Stimulated activated CD4-positive, alpha-beta T cell treated with anti-CD3 and anti-CD28 coated beads, Interleukin-12 subunit alpha, Interleukin-12 subunit beta, amount 100 ng/mL, for 24 hours (primary cell): ENCODE results near the gene GJA1.
"Not testable (repeated sequence)": the region's sequence is repeated elsewhere in the genome, so short reads cannot be mapped to it uniquely, and the experiment has no call there.

ENCODE experiments used
- DNase-seq, 2 experiments: peaks; one replicate each; pipeline ENCODE4 v3.0.0-alpha.2; 2020; ENCODE audit warnings: low read depth in 2 of 2

Gene GJA1

DNA sequence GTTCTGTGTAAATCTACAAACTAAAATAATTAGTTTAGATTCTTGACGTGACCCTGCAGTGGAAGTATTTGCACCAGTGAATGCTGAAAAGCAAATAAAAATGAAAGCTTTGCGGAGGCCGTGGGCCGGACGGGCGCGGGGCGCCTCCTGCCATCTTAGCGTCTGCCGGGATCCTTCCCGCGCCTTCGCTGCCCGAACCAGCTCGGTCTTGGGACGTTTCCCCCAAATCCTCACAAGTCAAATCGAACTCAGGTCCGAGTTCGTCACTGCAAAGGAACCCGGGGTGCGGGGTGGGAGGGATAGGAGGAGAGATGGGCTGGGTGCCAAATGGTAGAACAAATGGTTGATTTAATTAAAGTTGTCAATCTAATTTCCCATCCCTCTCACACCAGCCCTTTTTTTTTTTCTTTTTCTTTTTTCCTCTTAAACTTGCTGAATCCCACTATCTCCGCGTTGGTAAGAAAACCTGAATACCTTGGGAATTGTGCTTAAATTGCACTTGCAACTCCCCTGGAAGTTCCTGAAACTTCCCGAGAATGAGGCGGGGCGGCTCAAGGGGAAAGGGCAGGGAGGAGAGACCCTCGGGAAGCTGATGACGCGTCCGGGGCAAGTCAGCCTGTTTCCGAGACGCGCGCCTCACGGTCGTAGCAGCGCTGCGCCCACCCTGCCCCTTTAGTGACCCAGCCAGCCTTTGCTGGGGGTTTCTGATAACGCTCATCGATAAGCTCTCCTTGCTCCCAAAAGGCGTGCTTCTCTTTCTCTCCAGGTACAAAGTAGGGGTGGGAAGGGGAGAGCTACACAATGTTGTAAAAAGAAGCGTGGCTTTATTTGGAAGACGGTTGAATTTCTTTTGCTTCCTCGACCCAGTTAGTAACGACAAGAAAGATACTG, 1.8 kb downstream of the GJA1 start:
- DNase-seq: peak in 1 of 2 experiments; percentile 17

DNA sequence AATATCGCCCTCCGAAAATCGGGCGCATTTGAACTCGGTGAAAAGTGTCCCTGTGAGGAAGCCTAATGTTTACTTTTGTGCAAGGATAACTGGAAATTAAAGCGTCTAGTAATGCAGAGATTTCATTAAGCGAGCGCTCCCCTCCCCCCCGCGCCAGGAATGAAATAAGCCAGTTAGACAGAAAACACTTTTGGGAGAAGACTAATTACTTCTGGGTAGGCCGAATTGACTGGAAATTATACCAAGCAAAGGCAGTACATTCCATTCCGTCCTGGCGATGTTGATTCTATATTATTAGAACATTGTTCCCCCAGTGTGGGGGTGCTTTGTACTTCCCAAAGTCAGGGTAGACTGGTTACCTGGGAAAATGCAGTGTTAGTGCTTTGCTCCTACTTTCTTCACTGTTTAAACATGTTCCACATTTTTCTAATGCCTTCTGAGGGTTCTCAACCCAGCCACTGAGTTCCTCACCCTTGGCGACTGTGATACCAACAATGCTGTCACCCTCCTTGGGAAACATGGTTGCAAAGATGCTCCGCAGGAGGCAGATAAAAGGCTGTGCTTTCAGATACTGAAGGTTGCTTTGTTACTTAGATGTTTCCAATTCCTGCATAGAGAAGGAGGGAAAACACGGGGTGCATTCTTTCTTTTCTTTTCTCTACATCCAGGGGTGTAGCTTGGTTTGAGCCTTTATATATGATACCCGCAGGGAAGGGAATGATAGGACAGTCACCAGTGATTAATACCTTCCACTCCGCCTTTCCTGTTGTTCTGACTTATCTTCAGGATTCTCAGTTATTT, 2.6 kb downstream of the GJA1 start:
- no peak for DNase-seq

DNA sequence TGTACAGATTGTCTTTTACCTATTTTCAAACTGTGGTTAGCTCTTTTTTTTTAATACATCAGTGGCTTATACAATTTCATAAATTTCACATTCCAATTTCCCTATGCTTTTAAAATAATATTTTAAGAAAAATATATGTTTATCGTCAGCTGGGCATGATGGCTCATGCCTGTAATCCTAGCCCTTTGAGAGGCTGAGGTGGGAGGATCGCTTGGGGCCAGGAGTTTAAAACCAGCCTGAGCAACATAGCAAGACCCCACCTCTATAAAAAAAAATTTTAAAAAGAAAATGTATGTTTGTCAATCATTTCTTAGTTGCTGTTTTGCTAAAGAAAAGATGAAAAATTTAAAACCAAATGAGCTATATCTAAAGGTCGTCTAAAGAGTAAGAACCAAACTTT, 3.4 kb downstream of the GJA1 start:
- no peak for DNase-seq

DNA sequence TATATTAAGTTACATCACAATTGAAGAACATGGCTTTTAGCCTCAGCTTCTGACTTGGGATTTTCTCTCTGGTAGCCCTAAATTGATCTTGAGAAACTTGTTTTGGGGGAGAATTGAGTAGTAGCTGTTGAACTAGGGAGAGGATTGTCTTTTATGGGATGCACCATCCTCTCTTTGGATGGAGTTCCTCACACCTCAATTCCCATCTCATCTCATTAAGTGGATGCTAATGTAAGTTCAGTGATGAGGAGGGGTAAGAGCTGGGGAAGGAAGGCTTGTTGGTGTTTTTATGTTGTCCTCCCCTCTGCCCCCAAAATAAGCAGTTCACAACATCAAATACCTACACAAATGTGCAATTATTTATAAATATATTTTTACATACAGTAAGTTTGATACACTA, 4.0 kb downstream of the GJA1 start:
- DNase-seq: no peak

DNA sequence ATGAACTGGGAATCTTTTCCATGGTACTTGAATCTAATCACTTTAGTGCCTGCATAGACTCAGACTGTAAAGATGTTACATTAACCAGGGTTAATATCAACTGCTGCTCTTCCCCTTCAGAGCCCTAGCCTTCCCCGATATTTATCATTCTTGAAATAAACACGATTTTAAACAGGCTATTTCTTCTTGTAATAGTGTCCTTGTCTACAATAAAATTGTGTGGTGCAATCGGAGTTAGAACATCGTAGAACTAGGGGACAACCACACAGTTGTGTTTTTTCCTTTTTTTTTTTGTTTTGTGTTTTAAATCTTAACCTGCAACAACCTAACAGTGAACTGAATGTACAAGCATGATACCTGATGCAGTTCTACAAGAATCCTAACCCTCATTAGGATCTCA, 4.5 kb downstream of the GJA1 start:
- DNase-seq: no peak

DNA sequence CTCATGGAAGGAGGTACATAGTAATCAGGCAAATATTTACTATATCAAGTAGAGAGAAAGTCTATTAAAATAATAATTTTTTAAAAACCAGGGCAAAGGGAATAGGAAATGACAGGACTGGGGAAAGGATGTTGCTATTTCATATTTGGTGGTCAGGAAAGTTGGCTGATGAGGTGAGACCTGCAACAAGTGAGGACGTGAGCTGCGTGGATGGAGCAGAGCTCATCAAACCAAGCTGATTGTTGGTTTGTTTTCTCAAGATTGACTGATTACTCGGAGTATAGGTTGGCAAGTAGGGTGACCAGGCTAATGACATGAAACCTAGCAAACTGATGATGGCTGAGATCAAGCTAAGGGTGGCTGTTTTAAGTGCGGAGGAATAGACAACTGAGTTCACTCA, 6.0 kb downstream of the GJA1 start:
- DNase-seq: no peak

DNA sequence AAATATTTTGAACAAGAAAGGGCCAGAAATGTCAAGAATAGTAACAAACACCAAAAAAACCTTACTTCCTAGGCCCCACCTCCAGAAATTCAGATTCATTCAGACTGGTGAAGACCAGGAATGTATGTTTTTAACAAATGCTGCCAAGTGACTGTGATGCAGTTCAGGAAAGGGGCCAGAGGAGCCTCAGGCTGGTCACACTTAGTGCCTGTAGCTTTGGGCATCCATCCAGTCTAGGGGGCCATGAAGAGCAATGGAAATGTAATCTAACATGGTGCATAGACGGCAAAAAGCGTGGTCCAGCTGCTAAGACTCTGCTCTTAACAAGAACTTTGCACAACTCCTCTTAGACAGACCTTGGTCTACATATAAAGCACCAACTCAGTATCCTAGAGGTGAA, 7.1 kb downstream of the GJA1 start:
- DNase-seq: no peak

DNA sequence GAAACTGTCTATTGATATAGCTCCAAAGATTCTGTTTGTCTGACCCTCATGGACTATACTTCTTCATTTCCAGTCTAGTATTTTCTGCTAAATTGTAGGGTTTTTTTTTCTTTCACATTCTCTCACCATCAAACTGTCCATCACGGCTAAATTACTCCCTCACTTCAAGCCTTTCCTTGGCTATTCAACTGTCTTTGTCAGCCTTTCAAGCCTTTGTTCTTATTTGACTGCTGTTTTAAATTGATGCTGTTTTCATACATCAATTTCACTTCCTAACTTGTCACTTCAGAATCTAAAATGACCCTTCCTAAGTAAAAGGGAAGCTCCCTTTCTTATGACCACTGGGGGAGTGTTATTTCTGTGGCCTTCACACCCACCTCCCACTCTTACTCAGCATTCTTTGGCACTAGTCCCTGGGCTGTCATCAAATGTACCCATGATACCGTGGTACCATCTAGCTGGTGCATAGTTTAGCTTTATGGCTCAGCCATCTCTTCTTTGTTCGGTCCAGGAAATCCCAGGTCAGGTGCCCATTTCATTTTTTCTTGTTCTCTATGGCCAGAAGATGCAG, 8.6 kb downstream of the GJA1 start:
- no peak for DNase-seq

DNA sequence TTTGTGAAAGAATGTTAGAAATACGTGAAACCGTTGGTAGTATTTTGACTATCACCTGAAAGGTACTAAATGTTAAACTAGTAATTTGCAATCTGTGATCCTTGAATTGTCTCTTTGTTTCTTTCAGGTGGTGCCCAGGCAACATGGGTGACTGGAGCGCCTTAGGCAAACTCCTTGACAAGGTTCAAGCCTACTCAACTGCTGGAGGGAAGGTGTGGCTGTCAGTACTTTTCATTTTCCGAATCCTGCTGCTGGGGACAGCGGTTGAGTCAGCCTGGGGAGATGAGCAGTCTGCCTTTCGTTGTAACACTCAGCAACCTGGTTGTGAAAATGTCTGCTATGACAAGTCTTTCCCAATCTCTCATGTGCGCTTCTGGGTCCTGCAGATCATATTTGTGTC, 11.3 kb downstream of the GJA1 start:
- not testable (repeated sequence) for DNase-seq

DNA sequence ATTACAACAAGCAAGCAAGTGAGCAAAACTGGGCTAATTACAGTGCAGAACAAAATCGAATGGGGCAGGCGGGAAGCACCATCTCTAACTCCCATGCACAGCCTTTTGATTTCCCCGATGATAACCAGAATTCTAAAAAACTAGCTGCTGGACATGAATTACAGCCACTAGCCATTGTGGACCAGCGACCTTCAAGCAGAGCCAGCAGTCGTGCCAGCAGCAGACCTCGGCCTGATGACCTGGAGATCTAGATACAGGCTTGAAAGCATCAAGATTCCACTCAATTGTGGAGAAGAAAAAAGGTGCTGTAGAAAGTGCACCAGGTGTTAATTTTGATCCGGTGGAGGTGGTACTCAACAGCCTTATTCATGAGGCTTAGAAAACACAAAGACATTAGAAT, 12.3 kb downstream of the GJA1 start:
- DNase-seq: not testable (repeated sequence)

DNA sequence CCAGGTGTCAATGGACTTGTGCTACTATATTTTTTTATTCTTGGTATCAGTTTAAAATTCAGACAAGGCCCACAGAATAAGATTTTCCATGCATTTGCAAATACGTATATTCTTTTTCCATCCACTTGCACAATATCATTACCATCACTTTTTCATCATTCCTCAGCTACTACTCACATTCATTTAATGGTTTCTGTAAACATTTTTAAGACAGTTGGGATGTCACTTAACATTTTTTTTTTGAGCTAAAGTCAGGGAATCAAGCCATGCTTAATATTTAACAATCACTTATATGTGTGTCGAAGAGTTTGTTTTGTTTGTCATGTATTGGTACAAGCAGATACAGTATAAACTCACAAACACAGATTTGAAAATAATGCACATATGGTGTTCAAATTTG, 13.1 kb downstream of the GJA1 start:
- not testable (repeated sequence) for DNase-seq

DNA sequence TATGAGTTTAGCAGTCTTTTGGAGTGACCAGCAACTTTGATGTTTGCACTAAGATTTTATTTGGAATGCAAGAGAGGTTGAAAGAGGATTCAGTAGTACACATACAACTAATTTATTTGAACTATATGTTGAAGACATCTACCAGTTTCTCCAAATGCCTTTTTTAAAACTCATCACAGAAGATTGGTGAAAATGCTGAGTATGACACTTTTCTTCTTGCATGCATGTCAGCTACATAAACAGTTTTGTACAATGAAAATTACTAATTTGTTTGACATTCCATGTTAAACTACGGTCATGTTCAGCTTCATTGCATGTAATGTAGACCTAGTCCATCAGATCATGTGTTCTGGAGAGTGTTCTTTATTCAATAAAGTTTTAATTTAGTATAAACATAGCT, 13.9 kb downstream of the GJA1 start:
- DNase-seq: no peak

DNA sequence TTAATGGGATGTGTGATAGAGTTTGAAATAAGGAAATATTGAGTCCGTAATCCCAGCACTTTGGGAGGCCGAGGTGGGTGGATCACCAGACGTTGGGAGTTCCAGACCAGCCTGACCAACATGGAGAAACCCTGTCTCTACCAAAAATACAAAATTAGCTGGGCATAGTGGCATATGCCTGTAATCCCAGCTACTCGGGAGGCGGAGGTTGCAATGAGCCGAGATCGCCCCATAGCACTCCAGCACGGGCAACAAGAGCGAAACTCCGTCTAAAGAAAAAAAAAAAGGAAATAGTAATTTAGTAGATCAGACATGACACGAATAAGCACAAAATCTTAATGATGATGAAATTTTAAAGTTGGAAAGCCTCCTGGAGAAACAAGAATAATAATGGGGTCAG, 14.8 kb downstream of the GJA1 start:
- no peak for DNase-seq

DNA sequence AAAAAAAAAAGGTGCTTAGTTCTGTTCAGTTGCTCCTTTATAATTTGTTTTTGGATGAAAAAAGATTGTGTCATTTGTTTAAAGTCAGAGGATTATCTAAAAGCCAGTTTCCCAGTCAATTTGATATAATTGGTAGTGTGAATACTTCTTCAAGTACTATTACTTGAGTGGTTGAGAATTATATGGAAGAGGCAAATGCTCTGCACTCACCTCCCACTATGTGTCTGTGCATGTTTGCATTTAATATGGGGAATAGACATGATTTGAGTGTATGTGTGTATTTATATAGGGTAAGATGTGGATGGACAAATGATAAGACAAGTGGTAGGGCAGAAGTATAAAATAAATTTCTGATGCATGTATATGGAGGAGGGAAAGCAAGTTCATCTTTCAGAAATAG, 15.8 kb downstream of the GJA1 start:
- DNase-seq: no peak

DNA sequence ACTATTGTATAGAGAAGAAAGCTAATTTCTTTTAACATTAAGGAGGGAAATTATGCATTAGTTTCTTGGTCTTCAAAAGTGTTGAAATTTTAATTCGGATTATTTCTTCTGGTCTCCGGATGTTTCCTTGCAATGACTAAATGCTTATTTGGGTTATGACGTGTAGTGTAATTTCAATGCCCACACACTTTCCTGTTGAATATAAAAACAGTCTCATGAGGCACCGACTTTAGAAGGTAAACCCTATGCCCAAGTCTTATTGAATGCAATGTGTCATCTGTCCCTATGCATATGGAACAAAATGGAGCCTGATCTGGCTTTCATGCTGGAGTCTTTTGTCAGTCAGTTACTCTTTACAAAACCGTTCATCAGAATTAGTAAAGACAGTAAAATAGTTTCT, 17.7 kb downstream of the GJA1 start:
- DNase-seq: no peak

DNA sequence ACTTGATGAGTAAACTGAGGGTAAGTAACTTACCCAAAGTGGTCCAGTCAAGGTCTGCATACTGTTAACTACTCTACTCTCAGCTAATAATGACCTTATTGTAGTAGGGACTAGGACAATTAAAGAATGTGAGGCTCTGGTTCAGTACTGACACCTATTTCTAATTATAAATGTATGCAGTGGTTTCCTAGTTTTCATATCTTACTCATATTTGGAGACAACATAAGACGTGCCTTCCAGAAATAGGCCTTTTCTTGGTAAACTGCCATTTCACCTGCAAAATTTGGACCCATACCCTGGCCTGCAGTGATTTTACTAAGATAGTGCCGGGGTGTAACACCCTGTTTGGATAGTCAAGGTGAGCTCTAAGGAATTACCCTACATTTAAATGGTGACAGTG, 24.7 kb downstream of the GJA1 start:
- DNase-seq: no peak

DNA sequence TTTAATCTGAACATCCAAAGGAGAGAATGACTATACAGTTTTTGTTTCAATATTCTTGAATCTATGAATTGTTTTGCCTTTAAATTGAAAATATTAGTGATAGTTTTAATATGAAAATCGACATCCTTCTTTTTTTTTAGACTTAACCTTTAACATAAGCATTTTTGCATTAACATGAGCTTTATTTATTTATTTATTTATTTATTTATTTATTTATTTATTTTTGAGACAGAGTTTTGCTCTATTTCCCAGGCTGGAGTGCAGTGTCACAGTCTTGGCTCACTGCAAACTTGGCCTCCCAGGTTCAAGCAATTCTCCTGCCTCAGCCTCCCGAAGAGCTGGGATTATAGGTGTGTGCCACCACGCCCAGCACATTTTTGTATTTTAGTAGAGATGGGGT, 27.6 kb downstream of the GJA1 start:
- no peak for DNase-seq

DNA sequence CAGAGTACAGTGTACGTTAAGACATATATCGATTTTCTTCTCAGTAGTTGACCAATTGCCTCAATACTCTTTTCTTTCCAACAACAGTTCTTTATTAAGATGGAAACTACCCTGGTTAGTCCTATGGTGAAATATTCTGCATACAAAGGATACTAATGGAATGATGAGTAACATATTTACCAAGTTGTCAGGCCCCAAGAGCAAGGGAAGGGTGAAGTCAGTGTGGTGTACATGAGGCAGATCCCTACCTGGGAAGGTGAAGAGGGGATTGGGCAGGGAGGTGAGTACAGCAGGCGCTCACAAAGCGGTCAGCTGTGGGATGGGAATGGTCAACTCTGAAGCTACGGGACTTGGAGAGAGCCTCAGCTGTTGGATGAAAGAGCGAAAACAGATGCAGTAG, 29.7 kb downstream of the GJA1 start:
- no peak for DNase-seq

DNA sequence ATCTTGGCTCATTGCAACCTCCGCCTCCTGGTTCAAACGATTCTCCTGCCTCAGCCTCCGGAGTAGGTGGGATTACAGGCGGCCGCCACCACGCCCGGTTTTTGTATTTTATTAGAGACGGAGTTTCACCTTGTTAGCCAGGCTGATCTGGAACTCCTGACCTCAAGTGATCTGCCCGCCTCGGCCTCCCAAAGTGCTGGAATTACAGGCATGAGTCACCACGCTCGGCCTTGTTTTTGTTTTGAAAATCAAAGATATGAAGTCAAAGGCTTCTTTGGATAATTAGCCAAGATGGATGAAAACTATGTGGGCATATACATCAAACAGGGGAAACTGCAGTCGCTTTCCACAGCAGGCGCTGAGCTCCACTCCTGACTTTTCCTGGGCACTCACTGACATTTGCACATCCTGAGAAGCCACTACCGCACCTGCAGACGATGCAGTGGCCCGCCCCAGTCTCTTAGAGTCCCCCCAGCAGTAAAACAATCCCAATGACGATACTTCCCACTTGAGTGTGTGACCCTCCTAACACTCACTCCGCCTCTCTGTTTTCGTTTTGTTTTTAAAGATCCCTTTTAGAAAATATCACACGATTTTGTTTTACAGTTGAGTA, 44.1 kb downstream of the GJA1 start:
- no peak for DNase-seq

DNA sequence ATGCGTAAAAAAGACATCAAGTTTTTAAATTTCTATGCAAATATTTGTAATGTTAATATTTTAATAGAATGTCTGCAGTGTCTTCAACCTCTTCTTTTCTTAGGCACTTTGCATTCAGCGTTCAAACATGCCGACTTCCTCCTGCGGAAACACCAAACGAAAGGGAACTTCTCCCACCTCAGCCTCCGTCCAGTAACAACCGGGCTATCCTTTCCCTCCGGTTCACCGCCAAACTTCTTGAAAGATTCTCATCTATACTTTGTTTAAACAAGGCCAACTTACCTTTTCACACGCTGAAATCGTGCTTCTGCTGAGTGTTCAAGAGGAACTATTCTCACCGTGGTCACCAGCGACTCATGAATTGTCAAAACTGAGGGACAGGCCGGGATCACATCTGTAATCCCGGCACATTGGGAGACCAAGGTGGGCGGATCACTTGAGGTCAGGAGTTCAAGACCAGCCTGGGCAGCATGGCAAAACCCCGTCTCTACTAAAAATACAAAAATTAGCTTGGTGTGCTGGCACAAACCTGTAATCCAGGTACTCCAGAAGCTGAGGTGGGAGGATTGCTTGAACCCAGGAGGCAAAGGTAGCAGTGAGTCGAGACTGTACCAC, 44.8 kb downstream of the GJA1 start:
- no peak for DNase-seq

DNA sequence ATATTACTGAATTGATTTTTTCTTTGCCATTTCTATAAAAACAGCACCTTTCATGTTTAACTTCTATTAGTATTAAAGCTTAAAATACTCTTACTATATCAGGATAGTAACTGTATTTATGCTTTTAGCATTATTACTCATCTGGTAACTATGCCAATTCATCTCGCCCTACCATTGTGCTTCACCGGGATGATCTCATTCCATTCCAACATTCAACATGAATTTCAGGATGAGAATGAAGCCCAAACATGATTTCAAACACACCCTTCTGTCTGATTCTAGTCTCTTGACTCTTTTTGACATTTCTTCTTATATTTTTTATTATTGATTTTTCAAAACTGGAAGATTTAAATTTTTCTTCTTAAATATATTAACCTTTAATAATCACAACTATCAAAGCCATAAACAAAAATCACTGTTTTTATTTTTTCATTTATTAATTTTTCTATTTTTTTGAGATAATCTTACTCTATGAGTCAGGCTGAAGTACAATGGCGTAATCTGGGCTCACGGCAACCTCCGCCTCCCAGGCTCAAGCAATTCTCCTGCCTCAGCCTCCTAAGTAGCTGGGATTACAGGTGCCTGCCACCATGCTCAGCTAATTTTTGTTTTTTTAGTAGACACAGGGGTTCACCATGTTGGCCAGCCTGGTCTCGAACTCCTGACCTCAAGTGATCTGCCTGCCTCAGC, 46.7 kb downstream of the GJA1 start:
- DNase-seq: no peak
